CD4-positive, alpha-beta T cell (primary cell): ENCODE data around the gene NLGN1. TPM values are rescaled to one million over a fixed set of nuclear protein-coding genes. Genes with fewer than 3 reads are reported as not detected.

Experiments
- ATAC-seq: fragments of 200-7000 bp; cut with Tn5 transposase; one replicate; pipeline ENCODE4 v1.10.0; 2022; ENCODE audit warnings: mild to moderate bottlenecking; ENCODE audit not compliant: poor library complexity
- CTCF ChIA-PET: fragments of 350-600 bp; sonication (Branson Sonifier 250); formaldehyde crosslinking; loops from one replicate; lab custom pipeline; 2021; ENCODE audit warnings: antibody characterized with exemption, inconsistent platforms; lab: Charles Lee
- POLR2A ChIA-PET: fragments of 350-600 bp; sonication (Branson Sonifier 250); formaldehyde crosslinking; loops from one replicate; lab custom pipeline; 2021; ENCODE audit warnings: antibody characterized with exemption, inconsistent platforms; lab: Charles Lee
- DNase-seq, 14 experiments: peaks; one replicate each; pipeline ENCODE4 v3.0.0-alpha.2; 2013 to 2020; ENCODE audit warnings: mixed read lengths in 2 of 14
- H3K27ac ChIP-seq, 2 donors: one replicate each; pipeline versions ENCODE4 v1.5.1 to v1.7.0; 2013; ENCODE audit warnings: low read length in 2 of 2, low read depth in 1 of 2, mild to moderate bottlenecking in 1 of 2
- H3K27me3 ChIP-seq, 2 experiments: 1 replicate in 1 of 2; 2 replicates in 1 of 2; pipeline versions ENCODE4 v1.6.1 to v1.7.0; 2013; ENCODE audit warnings: low read length in 2 of 2, control low read depth in 1 of 2, mild to moderate bottlenecking in 1 of 2, moderate library complexity in 1 of 2; ENCODE audit not compliant: insufficient read depth in 2 of 2, control insufficient read depth in 1 of 2
- H3K36me3 ChIP-seq: one replicate; pipeline ENCODE4 v1.6.1; 2013; ENCODE audit warnings: low read length, control low read depth; ENCODE audit not compliant: insufficient read depth
- H3K4me1 ChIP-seq: one replicate; pipeline ENCODE4 v1.6.1; 2013; ENCODE audit warnings: low read length, control low read depth; ENCODE audit not compliant: insufficient read depth
- H3K4me3 ChIP-seq: one replicate; pipeline ENCODE4 v1.5.1; 2013; ENCODE audit warnings: mild to moderate bottlenecking, low read length, moderate library complexity
- H3K9me3 ChIP-seq, 2 experiments: 1 replicate in 1 of 2; 2 replicates in 1 of 2; pipeline versions ENCODE4 v1.6.1 to v1.7.0; 2013; ENCODE audit warnings: low read length in 2 of 2, mild to moderate bottlenecking in 2 of 2, control low read depth in 1 of 2, moderate library complexity in 1 of 2; ENCODE audit not compliant: control insufficient read depth in 1 of 2, insufficient read depth in 1 of 2
- H3K27ac Mint-ChIP-seq: one replicate; pipeline ENCODE4 v1.8.0; 2020; ENCODE audit warnings: mixed read lengths
- H3K27me3 Mint-ChIP-seq: one replicate; pipeline ENCODE4 v1.8.0; 2021; ENCODE audit warnings: mixed read lengths
- H3K36me3 Mint-ChIP-seq: one replicate; pipeline ENCODE4 v1.8.0; 2021; ENCODE audit warnings: low read depth, mixed read lengths
- H3K4me1 Mint-ChIP-seq: one replicate; pipeline ENCODE4 v1.8.0; 2021; ENCODE audit warnings: low read depth, mixed read lengths
- H3K4me3 Mint-ChIP-seq: one replicate; pipeline ENCODE4 v1.8.0; 2020; ENCODE audit warnings: mild to moderate bottlenecking, mixed read lengths
- H3K9me3 Mint-ChIP-seq: one replicate; pipeline ENCODE4 v1.8.0; 2020; ENCODE audit warnings: mixed read lengths
- CTCF ChIP-seq: fragments of 200-600 bp; IDR thresholded peaks from one replicate; pipeline ENCODE4 v1.8.0; 2022; ENCODE audit warnings: antibody characterized with exemption, mild to moderate bottlenecking
- intact Hi-C, 2 experiments: fragments of 100-400 bp; cut with DNase I in 1 of 2; cut with micrococcal nuclease in 1 of 2; formaldehyde crosslinking; loops; one replicate each; pipeline versions ENCODE4 v1.15.1 to v1.9.0; 2023 to 2025; cut with DNase I, micrococcal nuclease
- total RNA-seq, 174 experiments: library from RNA in 2 of 174; stranded (reverse) in 2 of 174; gene quantifications; one replicate each; pipeline ENCODE4 v1.2.3 and lab custom pipeline; 2021 to 2026

The NLGN1 gene
- total RNA-seq, 2 experiments from 2014 or later, result not detected

DNA sequence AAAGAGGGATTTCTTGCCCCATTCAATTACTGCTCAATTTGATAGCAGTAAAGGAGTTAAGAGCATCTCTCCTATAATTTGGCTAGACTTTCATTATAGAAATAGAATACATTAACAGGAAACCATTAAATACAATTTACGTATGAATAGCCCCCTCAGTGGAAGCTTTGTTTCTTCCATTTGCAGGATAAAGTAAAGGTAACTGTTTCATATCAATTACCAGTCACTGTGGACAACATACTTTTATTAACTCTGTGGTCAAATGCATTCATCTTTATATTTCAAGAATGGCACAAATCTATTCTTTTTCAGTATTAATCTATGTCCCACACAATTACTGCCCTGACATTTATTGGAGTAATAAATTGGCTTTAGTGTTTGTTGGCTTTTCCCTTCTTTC lies 613.4 kb downstream of the NLGN1 start:
- POLR2A ChIA-PET, result no interaction called here
- no peak overlapping the region for H3K4me3 ChIP-seq
- Mint-ChIP-seq H3K4me3 (no peak overlapping the region), H3K4me1 (no peaks in the 10 kb centered on the region), H3K9me3 (no peaks in the 10 kb centered on the region), H3K27ac (no peak overlapping the region), H3K27me3 (no peaks in the 10 kb centered on the region), H3K36me3 (no peaks in the 10 kb centered on the region)
- no peaks in the 10 kb centered on the region for H3K4me1 ChIP-seq
- ATAC-seq (no peak), DNase-seq (no peak)
- no peak overlapping the region for H3K27ac ChIP-seq
- TF ChIP-seq CTCF, result no peak
- H3K36me3 ChIP-seq, result no peaks in the 10 kb centered on the region
- peaks cover 0 to 5% of the 10 kb centered on the region in 2 experiments for H3K9me3 ChIP-seq
- CTCF ChIA-PET, result no interaction called here
- intact Hi-C loops, result no loop called here
- no peaks in the 10 kb centered on the region for H3K27me3 ChIP-seq

DNA sequence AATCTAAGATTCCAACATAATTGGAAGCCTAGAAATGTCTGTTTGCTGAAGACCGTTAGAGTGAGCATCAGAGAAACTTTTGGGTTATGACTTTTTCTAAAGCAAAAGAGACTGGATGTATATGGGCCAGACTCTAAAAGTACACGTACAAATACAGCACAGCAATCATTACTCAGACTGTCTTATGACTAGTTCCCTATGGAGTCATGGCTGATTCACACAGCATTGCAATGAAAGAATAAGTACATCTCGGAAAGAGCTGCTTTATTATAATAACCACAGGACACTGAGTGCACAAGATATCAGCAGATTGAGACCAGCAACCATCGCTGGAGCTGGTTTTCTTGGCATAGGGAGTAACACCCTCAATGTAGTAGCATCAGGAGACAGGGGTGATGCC lies 618.6 kb downstream of the NLGN1 start:
- ATAC-seq (no peak), DNase-seq (no peak)
- TF ChIP-seq CTCF, result no peak
- Mint-ChIP-seq H3K36me3 (no peaks in the 10 kb centered on the region), H3K4me3 (no peak overlapping the region), H3K27me3 (no peaks in the 10 kb centered on the region), H3K4me1 (no peaks in the 10 kb centered on the region), H3K9me3 (peaks cover 2% of the 10 kb centered on the region), H3K27ac (no peak overlapping the region)
- no peaks in the 10 kb centered on the region for H3K4me1 ChIP-seq
- intact Hi-C loops, result no loop called here
- ChIA-PET CTCF (no interaction called here), POLR2A (no interaction called here)
- H3K9me3 ChIP-seq, result peaks cover 0 to 5% of the 10 kb centered on the region in 2 experiments
- no peaks in the 10 kb centered on the region for H3K36me3 ChIP-seq
- H3K27ac ChIP-seq, result no peak overlapping the region
- no peak overlapping the region for H3K4me3 ChIP-seq
- no peaks in the 10 kb centered on the region for H3K27me3 ChIP-seq

DNA sequence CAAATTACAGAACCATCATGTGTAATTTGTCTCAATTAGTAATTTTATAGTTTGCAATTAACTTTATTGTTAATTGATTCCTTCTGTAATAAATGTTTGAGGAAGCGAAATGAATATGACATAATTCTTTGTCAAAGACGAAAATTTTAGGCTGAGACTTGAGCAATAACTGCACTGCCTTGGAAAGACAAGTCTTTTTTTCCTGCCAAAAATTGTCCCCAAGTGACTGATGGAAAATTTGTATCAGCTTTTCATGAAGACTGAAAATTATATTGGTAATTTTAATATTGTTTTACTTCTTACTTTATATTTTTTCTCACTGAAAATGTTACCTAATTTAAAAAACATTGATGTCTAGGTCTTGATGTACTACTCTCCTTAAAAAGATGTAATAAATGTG lies 622.6 kb downstream of the NLGN1 start:
- ChIA-PET CTCF (no interaction called here), POLR2A (no interaction called here)
- peaks cover 2% of the 10 kb centered on the region for H3K9me3 Mint-ChIP-seq
- no peak overlapping the region for H3K4me3 Mint-ChIP-seq
- Histone ChIP-seq H3K9me3 (no peaks in the 10 kb centered on the region), H3K4me3 (no peak overlapping the region), H3K27ac (no peak overlapping the region), H3K27me3 (no peaks in the 10 kb centered on the region), H3K4me1 (no peaks in the 10 kb centered on the region), H3K36me3 (no peaks in the 10 kb centered on the region)
- DNase-seq (no peak), ATAC-seq (no peak)
- H3K27ac Mint-ChIP-seq, result no peak overlapping the region
- no peak for TF ChIP-seq CTCF
- no peaks in the 10 kb centered on the region for H3K4me1 Mint-ChIP-seq
- H3K27me3 Mint-ChIP-seq, result no peaks in the 10 kb centered on the region
- intact Hi-C loops, result no loop called here
- H3K36me3 Mint-ChIP-seq, result no peaks in the 10 kb centered on the region
